ENCODE data around the gene KCTD8. TPM values are rescaled to one million over a fixed set of nuclear protein-coding genes. Genes with fewer than 3 reads are reported as not detected.

Gene KCTD8
- 0.67 TPM for total RNA-seq
- long read RNA-seq, partial matches to known transcripts, result 0 of 1 reads
- long read RNA-seq, other reads (novel, unspliced or antisense), result 1 of 1 reads

- Histone ChIP-seq H3K9me3 (no peaks in the 10 kb centered on the region), H3K27me3 (peaks cover 58% of the 10 kb centered on the region), H3K4me1 (peaks cover 5% of the 10 kb centered on the region), H3K27ac (no peak within 1 kb of the TSS), H3K36me3 (no peaks in the 10 kb centered on the region), H3K4me3 (peak within 1 kb of the TSS; percentile 51)
- DNase-seq, result peak; percentile 87
- TF ChIP-seq, protein P1, sequence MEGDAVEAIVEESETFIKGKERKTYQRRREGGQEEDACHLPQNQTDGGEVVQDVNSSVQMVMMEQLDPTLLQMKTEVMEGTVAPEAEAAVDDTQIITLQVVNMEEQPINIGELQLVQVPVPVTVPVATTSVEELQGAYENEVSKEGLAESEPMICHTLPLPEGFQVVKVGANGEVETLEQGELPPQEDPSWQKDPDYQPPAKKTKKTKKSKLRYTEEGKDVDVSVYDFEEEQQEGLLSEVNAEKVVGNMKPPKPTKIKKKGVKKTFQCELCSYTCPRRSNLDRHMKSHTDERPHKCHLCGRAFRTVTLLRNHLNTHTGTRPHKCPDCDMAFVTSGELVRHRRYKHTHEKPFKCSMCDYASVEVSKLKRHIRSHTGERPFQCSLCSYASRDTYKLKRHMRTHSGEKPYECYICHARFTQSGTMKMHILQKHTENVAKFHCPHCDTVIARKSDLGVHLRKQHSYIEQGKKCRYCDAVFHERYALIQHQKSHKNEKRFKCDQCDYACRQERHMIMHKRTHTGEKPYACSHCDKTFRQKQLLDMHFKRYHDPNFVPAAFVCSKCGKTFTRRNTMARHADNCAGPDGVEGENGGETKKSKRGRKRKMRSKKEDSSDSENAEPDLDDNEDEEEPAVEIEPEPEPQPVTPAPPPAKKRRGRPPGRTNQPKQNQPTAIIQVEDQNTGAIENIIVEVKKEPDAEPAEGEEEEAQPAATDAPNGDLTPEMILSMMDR (IDR thresholded peaks at IDR 0.05), result peak; percentile 61
- intact Hi-C loops (cut with DNase I), result no loop called here
- ATAC-seq, result peak; percentile 93
These were observed at the start of gene KCTD8 for GRCh38 chr4:44448521-44449461. KCTD8 (minus strand) TSS chr4:44448809.

DNA sequence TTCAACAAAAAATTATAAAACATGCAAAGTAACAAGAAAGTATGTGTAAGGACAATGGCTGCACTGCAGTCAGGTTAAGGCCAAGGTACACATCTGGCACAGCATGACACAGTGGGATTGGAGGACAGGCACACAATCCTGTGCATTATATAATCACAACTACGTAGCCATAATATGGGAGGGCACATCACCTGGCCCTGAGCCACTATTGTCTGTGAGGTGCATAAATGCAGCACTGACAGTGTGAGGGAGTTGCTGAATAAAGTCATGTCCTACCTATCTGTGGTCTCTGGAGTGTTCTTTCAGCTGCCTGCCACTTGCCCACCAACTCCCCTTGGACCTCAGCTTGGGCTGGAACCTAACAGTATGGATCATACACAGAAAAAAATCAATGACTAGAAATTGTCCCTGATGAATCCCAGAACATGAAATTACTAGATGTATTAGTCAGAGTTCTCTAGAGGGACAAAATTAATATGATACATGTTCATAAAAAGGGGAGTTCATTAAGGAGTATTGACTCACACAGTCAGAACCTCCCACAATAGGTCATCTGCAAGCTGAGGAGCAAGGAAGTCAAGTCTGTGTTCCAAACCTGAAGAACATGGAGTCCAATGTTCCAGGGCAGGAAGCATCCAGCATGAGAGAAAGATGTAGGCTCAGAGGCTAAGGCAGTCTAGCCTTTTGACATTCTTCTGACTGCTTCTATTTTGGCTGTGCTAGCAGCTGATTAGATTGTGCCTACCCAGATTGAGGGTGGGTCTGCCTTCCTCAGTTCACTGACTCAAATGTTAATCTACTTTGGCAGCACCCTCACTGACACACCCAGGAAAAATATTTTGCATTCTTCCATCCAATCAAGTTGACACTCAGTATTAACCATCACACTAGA is 46.4 kb upstream of the KCTD8 start:
- ATAC-seq (no peak), DNase-seq (no peak)
- Histone ChIP-seq H3K9me3 (no peaks in the 10 kb centered on the region), H3K36me3 (no peaks in the 10 kb centered on the region), H3K4me3 (no peak overlapping the region), H3K27me3 (no peaks in the 10 kb centered on the region), H3K27ac (no peak overlapping the region), H3K4me1 (no peaks in the 10 kb centered on the region)
- TF ChIP-seq, protein P1 (IDR thresholded peaks at IDR 0.05), result no peak
- intact Hi-C loops (cut with DNase I), result no loop called here

DNA sequence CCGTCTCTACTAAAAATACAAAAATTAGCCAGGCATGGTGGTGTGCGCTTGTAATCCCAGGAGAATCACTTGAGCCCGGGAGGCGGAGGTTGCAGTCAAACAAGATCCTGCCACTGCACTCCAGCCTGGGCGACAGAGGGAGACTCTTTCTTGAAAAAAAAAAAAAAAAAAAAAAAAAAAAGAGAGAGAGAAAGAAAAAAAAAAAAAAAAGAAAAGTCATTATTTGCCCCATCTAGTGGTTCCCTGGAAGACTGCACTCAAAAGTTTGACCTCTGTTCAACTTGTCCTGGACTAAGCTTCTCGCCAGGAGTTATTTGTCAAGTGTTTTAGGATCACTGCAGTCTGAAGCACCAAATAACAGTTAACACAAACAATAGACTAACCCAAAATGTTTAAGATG is 45.3 kb upstream of the KCTD8 start:
- TF ChIP-seq, protein P1 (IDR thresholded peaks at IDR 0.05), result no peak
- H3K27me3 ChIP-seq, result no peaks in the 10 kb centered on the region
- intact Hi-C loops (cut with DNase I), result no loop called here
- H3K36me3 ChIP-seq, result no peaks in the 10 kb centered on the region
- no peaks in the 10 kb centered on the region for H3K4me1 ChIP-seq
- DNase-seq (no peak), ATAC-seq (no peak)
- H3K4me3 ChIP-seq, result no peak overlapping the region
- H3K9me3 ChIP-seq, result no peaks in the 10 kb centered on the region
- no peak overlapping the region for H3K27ac ChIP-seq

DNA sequence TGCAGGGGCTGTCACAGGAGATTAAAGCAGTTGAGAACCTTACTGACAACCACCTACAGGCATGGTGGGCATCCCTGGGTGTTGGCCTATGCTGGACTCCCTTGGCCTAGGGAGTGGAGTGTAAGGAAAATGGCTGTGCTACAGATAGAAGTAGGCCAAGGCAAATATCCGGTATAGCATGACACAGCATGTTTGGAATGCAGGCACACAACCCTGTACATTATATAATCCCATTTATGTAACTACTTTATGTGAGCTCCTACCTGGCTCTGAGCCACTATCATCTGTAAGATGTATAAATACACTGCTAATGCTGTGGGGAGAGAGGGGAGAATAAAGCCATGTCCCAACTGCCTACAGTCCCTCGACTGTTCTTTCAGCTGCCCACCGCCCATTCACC is 38.7 kb upstream of the KCTD8 start:
- Histone ChIP-seq H3K9me3 (no peaks in the 10 kb centered on the region), H3K4me1 (no peaks in the 10 kb centered on the region), H3K27me3 (no peaks in the 10 kb centered on the region), H3K36me3 (no peaks in the 10 kb centered on the region), H3K27ac (no peak overlapping the region), H3K4me3 (no peak overlapping the region)
- DNase-seq (no peak), ATAC-seq (no peak)
- TF ChIP-seq, protein P1 (IDR thresholded peaks at IDR 0.05), result no peak
- intact Hi-C loops (cut with DNase I), result no loop called here

- H3K4me1 ChIP-seq, result no peaks in the 10 kb centered on the region
- DNase-seq (no peak), ATAC-seq (no peak)
- no peak overlapping the region for H3K27ac ChIP-seq
- intact Hi-C loops (cut with DNase I), result no loop called here
- TF ChIP-seq, protein P1 (IDR thresholded peaks at IDR 0.05), result no peak
- H3K9me3 ChIP-seq, result no peaks in the 10 kb centered on the region
- H3K36me3 ChIP-seq, result no peaks in the 10 kb centered on the region
- no peaks in the 10 kb centered on the region for H3K27me3 ChIP-seq
- H3K4me3 ChIP-seq, result no peak overlapping the region
These were observed 31.1 kb upstream of the KCTD8 start for GRCh38 chr4:44479731-44480130.
